OCI-LY1 (cell line): ENCODE data around the gene HLA-DPA1.

Experiments used
- H2AFZ ChIP-seq: fragments of 200-600 bp; sonication (generic), shearing (Covaris generic); 2 replicates; pipeline ENCODE4 v1.6.0; 2014; ENCODE audit warnings: antibody characterized with exemption, mild to moderate bottlenecking, low read length
- H3F3A ChIP-seq: fragments of 200-600 bp; sonication (generic), shearing (Covaris generic); 2 replicates; pipeline ENCODE4 v1.6.0; 2014; ENCODE audit warnings: mild to moderate bottlenecking, antibody characterized with exemption, low read length, moderate library complexity; ENCODE audit not compliant: insufficient read depth
- H3K27ac ChIP-seq: fragments of 200-600 bp; sonication (generic); 2 replicates; pipeline ENCODE4 v1.5.1; 2014; ENCODE audit warnings: low read length, mixed run types, mild to moderate bottlenecking, low read depth; ENCODE audit not compliant: poor library complexity, severe bottlenecking
- H3K27me3 ChIP-seq: fragments of 200-600 bp; sonication (generic); 2 replicates; pipeline ENCODE4 v1.6.0; 2014; ENCODE audit warnings: antibody characterized with exemption, mild to moderate bottlenecking, low read length, moderate library complexity; ENCODE audit not compliant: insufficient read depth
- H3K36me3 ChIP-seq: fragments of 200-600 bp; sonication (generic); 2 replicates; pipeline ENCODE4 v1.6.1; 2014; ENCODE audit warnings: mild to moderate bottlenecking, antibody characterized with exemption, low read length, moderate library complexity, mixed read lengths; ENCODE audit not compliant: insufficient read depth
- H3K4me1 ChIP-seq: fragments of 200-600 bp; sonication (generic); 2 replicates; pipeline ENCODE4 v1.5.1; 2014; ENCODE audit warnings: mild to moderate bottlenecking, low read length, moderate library complexity; ENCODE audit not compliant: insufficient read depth, severe bottlenecking
- H3K4me2 ChIP-seq: fragments of 200-600 bp; sonication (generic), shearing (Covaris generic); 2 replicates; pipeline ENCODE4 v1.6.1; 2014; ENCODE audit warnings: low read length
- H3K4me3 ChIP-seq: fragments of 200-600 bp; sonication (generic); 2 replicates; pipeline ENCODE4 v1.5.1; 2014; ENCODE audit warnings: low read length, low read depth, mild to moderate bottlenecking, mixed read lengths; ENCODE audit not compliant: poor library complexity, severe bottlenecking
- H3K79me2 ChIP-seq: fragments of 200-600 bp; shearing (Covaris generic); 2 replicates; pipeline ENCODE4 v1.6.1; 2016; ENCODE audit warnings: mixed run types, low read length, mixed read lengths; ENCODE audit not compliant: insufficient read depth
- H3K9ac ChIP-seq: fragments of 200-600 bp; sonication (generic), shearing (Covaris generic); 2 replicates; pipeline ENCODE4 v1.6.1; 2014; ENCODE audit warnings: mild to moderate bottlenecking, low read length, mixed read lengths
- H3K9me2 ChIP-seq: fragments of 200-600 bp; sonication (generic), shearing (Covaris generic); 2 replicates; pipeline ENCODE4 v1.6.1; 2014; ENCODE audit warnings: low read depth, mild to moderate bottlenecking, low read length, mixed read lengths
- H3K9me3 ChIP-seq: fragments of 200-600 bp; shearing (Covaris generic); 2 replicates; pipeline ENCODE4 v1.6.1; 2014; ENCODE audit warnings: low read length, mixed read lengths
- H4K20me1 ChIP-seq: fragments of 200-600 bp; sonication (generic), shearing (Covaris generic); 2 replicates; pipeline ENCODE4 v1.6.0; 2016; ENCODE audit warnings: mild to moderate bottlenecking, low read length; ENCODE audit not compliant: insufficient read depth
- EZH2 ChIP-seq: fragments of 200-600 bp; sonication (generic), shearing (Covaris generic); IDR thresholded peaks from 2 replicates; pipeline ENCODE4 v1.8.0; 2017; ENCODE audit warnings: borderline replicate concordance, mixed run types, mild to moderate bottlenecking, antibody characterized with exemption, low read length, moderate library complexity, mixed read lengths
- TF ChIP-seq, protein P1 (sequence below): fragments of 200-600 bp; sonication (generic), shearing (Covaris generic); IDR thresholded peaks from 2 replicates; pipeline ENCODE4 v1.5.1; 2017; ENCODE audit warnings: mild to moderate bottlenecking, antibody characterized with exemption, low read length, moderate library complexity, mixed read lengths

Gene HLA-DPA1

DNA sequence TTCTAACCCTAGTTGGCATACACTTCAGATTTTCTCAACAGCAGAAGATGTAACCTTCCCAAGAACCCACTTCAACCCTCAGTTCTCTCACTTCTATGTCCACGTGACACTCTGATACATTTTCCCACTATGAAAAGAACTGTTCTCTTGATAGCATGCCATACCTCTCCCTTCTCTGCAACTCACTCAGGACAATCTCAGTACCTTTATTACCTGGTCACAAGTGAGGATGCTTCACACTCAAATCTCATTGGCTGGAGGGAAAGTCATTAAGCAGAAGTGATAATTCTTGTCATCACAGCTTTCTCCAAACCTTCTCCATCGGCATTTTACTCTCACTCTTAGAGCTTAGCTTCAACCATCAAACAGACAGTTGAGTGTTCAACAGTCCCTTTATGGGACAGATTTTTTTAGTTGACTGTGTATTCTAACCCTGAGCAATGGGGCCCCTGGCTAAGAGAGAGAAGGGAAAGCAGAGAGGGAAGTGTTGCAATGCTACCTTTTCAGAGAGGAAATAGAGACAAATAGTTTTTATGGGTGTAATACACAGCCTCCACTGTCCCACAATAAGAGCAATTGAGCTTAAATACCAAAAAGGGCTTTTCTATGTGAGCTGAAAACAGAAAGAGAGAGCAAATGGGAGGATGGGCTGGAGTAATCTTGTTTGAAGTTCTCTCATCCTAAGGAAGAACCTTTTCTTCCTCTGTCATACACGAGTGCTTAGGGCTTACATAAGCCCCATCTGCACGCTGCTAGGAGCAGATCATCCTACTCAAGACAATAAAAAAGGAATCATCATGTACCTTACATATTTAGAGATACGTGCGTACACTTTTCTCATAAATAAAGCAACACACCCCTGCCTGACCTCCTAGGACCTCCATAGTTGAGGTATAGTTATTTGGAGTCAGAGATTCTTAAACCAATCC is 16.0 kb downstream of the HLA-DPA1 start:
- no peaks in the 10 kb centered on the region for H3K27me3 ChIP-seq
- no peaks in the 10 kb centered on the region for H3K79me2 ChIP-seq
- TF ChIP-seq EZH2 = no peak
- TF ChIP-seq, protein P1, sequence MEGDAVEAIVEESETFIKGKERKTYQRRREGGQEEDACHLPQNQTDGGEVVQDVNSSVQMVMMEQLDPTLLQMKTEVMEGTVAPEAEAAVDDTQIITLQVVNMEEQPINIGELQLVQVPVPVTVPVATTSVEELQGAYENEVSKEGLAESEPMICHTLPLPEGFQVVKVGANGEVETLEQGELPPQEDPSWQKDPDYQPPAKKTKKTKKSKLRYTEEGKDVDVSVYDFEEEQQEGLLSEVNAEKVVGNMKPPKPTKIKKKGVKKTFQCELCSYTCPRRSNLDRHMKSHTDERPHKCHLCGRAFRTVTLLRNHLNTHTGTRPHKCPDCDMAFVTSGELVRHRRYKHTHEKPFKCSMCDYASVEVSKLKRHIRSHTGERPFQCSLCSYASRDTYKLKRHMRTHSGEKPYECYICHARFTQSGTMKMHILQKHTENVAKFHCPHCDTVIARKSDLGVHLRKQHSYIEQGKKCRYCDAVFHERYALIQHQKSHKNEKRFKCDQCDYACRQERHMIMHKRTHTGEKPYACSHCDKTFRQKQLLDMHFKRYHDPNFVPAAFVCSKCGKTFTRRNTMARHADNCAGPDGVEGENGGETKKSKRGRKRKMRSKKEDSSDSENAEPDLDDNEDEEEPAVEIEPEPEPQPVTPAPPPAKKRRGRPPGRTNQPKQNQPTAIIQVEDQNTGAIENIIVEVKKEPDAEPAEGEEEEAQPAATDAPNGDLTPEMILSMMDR = no peak
- H4K20me1 ChIP-seq = no peaks in the 10 kb centered on the region
- H3K4me2 ChIP-seq = no peak overlapping the region
- peaks cover 7% of the 10 kb centered on the region for H3K4me1 ChIP-seq
- H3K9ac ChIP-seq = no peak overlapping the region
- H3K27ac ChIP-seq = no peak overlapping the region
- no peaks in the 10 kb centered on the region for H3F3A ChIP-seq
- H3K4me3 ChIP-seq = no peak overlapping the region
- no peaks in the 10 kb centered on the region for H3K36me3 ChIP-seq
- H3K9me3 ChIP-seq = no peaks in the 10 kb centered on the region
- no peaks in the 10 kb centered on the region for H3K9me2 ChIP-seq
- no peak overlapping the region for H2AFZ ChIP-seq

DNA sequence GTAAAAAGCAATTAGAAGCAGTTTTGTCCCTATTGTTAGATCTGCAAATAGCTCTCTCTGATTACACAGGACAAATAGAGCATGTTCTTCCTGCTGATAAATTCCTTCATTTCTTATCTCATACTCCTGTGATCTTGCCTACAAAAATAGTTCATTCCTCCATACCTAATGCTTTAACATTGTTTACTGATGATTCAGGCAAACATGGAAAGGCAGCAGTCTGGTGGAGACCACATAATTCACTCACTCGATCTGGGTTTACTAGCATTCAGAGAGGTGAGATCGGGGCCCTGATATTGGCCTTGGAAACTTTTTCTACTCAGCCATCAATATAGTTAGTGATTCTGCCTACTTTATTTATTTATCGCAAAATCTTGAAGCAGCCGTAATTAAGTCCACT is 20.2 kb downstream of the HLA-DPA1 start:
- no peaks in the 10 kb centered on the region for H3K9me2 ChIP-seq
- no peak for TF ChIP-seq EZH2
- TF ChIP-seq, protein P1 = no peak
- no peaks in the 10 kb centered on the region for H3K4me1 ChIP-seq
- no peak overlapping the region for H3K9ac ChIP-seq
- no peaks in the 10 kb centered on the region for H3K79me2 ChIP-seq
- H3K9me3 ChIP-seq = no peaks in the 10 kb centered on the region
- no peak overlapping the region for H3K27ac ChIP-seq
- no peak overlapping the region for H2AFZ ChIP-seq
- H4K20me1 ChIP-seq = no peaks in the 10 kb centered on the region
- H3K27me3 ChIP-seq = no peaks in the 10 kb centered on the region
- H3K36me3 ChIP-seq = no peaks in the 10 kb centered on the region
- H3K4me2 ChIP-seq = no peak overlapping the region
- H3F3A ChIP-seq = no peaks in the 10 kb centered on the region
- H3K4me3 ChIP-seq = no peak overlapping the region

DNA sequence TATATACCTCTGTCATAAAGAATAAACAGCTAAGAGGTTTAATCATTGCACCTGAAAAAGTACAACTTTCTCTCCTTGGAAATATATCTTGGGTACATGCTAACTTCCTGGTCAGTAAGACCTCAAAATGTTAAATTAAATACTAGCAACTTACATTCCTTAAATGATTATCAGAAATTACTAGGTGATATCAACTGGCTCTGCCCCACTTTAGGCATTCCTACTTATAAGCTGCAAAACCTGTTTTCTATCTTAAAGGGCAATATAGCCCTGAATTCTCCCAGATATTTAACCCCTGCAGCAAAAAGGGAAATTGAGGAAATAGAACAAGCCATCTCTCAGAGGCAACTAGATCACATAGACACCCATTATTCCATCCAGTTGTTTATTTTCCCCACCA is 20.8 kb downstream of the HLA-DPA1 start:
- no peaks in the 10 kb centered on the region for H3K9me2 ChIP-seq
- H3K36me3 ChIP-seq = no peaks in the 10 kb centered on the region
- H3K9me3 ChIP-seq = no peaks in the 10 kb centered on the region
- H4K20me1 ChIP-seq = no peaks in the 10 kb centered on the region
- no peaks in the 10 kb centered on the region for H3K27me3 ChIP-seq
- no peaks in the 10 kb centered on the region for H3K79me2 ChIP-seq
- H2AFZ ChIP-seq = no peak overlapping the region
- no peak overlapping the region for H3K9ac ChIP-seq
- H3K4me1 ChIP-seq = no peaks in the 10 kb centered on the region
- TF ChIP-seq, protein P1 = no peak
- TF ChIP-seq EZH2 = no peak
- no peak overlapping the region for H3K27ac ChIP-seq
- H3K4me2 ChIP-seq = no peak overlapping the region
- no peak overlapping the region for H3K4me3 ChIP-seq
- no peaks in the 10 kb centered on the region for H3F3A ChIP-seq
